ENCODE measurements around the gene NELFA. TPM values are rescaled to one million over a fixed set of nuclear protein-coding genes. Genes with fewer than 3 reads are reported as not detected.
"Not testable (repeated sequence)": the region's sequence is repeated elsewhere in the genome, so short reads cannot be mapped to it uniquely, and the experiment has no call there.

Gene NELFA
- total RNA-seq, 1 donor from 2014 or later, result 14.2 TPM

GRCh38 chr4:1994938-1995337, 13.8 kb downstream of the NELFA start:
- DNase-seq (ENCODE audit: low read depth, low spot score), result no peak

GRCh38 chr4:1993718-1994516, 14.9 kb downstream of the NELFA start:
- not testable (repeated sequence) for DNase-seq (ENCODE audit: low read depth, low spot score)

DNA sequence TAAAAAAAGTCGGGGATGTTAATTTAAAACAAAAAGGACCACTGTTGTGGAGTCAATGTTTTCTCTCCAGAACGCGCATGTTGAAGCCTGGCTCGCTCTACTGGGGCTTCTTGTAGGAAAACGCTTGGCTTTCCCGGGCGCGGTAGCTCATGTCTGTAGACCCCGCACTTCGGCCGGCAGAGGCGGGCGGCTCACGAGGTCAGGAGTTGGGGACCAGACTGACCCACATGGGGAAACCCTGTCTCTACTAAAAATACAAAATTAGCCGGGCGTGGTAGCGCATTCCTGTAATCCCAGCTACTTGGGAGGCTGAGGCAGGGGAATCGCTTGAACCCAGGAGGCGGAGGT, 15.6 kb downstream of the NELFA start:
- DNase-seq (ENCODE audit: low read depth, low spot score), result no peak

GRCh38 chr4:1992468-1993168, 16.2 kb downstream of the NELFA start:
- DNase-seq (ENCODE audit: low read depth, low spot score), result no peak

DNA sequence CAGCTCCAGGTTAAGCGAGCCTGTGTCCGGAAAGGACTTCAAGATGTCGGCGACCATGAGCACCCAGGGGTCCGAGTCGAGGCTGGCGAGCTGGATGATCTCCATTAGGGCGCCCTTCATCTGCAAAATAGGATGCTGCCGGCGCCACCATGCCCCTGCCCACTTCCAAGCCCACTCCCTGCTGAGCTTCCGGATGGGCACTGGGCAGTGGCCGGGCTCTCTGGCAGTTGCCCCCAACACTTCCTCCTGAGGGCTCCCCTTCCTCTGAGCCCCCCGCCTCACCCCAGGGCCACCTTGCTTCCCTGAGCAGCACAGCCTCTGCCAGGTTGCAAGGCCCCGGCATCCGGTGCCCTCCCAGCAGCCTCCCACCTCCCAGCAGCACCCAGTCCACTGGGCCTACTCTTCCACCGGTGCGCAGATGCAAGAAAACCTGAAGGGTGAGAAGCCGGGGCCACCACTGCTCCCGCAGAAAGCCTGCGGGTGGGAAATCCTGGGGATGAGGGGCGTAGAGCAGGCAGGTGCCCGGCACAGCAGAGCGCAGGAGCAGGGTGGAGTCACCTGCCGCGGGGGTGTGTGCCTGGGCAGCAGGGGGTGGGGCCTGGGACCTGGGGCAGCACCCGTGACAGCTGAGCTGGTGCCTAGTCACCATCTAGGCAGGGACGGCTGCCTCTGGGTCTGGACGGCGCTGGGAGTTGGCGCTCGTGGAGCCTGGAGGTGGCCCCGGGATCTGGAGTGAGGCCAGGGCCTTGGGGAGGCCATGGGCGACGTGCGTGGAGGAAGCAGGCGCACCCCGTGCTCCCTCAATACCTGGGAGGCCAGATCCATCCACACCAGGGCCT, 17.0 kb downstream of the NELFA start:
- DNase-seq (ENCODE audit: low read depth, low spot score), result no peak

GRCh38 chr4:1991087-1991486, 17.7 kb downstream of the NELFA start:
- no peak for DNase-seq (ENCODE audit: low read depth, low spot score)

DNA sequence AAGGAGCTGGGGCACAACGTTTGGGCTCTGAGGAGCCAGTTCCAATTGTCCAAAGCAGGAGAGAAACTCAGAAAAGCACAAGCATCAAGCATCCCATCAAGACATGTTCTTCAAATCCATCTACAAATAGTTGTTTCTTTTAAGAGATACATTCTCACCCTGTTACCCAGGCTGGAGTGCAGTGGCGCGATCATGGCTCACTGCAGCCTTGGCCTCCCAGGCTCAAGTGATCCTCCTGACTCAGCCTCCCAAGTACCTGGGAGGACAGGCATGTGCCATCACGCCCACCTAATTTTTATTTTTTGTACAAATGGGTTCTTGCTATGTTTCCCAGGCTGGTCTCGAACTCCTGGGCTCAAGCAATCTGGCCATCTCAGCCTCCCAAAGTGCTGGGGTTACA, 18.1 kb downstream of the NELFA start:
- DNase-seq (ENCODE audit: low read depth, low spot score), result no peak

- DNase-seq (ENCODE audit: low read depth, low spot score), result no peak
Observed at GRCh38 chr4:1990348-1990645, 18.5 kb downstream of the NELFA start.

DNA sequence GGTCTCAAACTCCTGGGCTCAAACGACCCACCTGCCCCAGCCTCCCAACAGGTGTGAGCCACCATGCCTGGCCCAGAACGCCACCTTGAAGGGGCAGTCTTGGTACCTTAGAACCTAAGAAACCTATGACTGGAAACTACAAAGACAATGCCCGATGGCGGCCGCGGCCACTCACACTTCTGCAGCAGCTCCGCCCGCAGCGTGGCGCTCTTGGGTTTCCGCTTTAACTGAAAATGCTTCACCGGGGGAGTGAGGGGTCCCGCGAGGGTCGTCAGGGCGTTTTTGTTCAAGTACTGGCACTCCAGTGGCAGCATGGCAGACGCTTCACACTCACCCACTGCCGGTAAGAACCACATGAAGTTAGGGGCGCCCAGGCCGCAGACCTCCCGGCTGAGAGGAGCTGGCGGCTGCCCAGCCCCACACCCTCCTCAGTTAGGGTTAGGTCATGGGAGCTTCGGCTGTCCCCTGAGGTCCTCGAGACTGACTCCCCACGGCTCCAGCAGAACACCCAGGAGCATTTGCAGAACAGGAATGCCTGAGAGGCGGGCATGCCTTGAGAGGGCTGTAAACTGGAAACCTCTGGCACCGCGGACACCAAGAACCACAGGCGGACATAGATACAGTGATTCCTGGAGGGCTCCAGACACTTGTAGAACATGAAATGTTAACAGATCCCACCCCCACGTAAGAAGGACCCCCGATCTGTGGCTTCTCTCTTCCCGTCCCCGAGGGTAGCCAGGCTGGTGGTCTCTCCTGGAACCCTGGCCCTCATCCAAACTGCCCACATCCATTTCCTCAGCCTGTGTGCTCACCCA, 19.0 kb downstream of the NELFA start:
- no peak for DNase-seq (ENCODE audit: low read depth, low spot score)

- DNase-seq (ENCODE audit: low read depth, low spot score), result no peak
Observed at GRCh38 chr4:1988327-1988724, 20.4 kb downstream of the NELFA start.

GRCh38 chr4:1987721-1988326, 20.9 kb downstream of the NELFA start:
- DNase-seq (ENCODE audit: low read depth, low spot score), result no peak

GRCh38 chr4:1987296-1987695, 21.5 kb downstream of the NELFA start:
- DNase-seq (ENCODE audit: low read depth, low spot score), result no peak

DNA sequence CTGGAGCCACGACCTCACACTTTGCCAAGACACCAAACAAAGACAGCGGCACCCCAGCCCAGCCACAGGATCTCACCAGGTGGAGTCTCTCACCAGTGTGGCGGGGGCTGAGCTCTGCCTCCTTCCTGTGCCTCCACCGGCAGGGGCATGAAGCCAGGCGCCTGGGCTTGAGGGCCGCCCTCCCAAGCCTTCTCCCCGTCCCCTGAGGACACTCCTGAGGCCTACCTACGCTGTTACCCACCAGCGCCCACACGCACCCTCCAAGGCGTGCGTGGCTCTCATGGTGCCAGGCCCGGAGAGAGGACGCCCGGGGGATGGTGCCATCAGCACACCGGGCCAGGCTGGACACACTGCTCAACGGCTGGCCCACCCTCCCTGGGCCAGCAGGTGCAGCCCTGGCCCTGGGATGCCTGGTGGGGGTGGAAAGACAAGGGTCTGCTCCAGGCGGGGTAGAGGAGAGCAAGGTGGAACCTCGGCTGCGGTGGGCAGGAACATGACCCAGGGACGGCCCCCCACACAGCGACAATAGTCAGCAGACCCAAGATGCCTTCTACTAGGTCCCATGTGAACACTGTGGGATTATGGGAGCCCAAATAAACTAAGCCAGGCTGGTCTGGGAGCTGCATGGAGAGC, 22.1 kb downstream of the NELFA start:
- no peak for DNase-seq (ENCODE audit: low read depth, low spot score)

- no peak for DNase-seq (ENCODE audit: low read depth, low spot score)
Observed at GRCh38 chr4:1985780-1986577, 22.8 kb downstream of the NELFA start.

GRCh38 chr4:1985294-1985693, 23.5 kb downstream of the NELFA start:
- no peak for DNase-seq (ENCODE audit: low read depth, low spot score)

- DNase-seq (ENCODE audit: low read depth, low spot score), result no peak
Observed at GRCh38 chr4:1984406-1985191, 24.2 kb downstream of the NELFA start.

DNA sequence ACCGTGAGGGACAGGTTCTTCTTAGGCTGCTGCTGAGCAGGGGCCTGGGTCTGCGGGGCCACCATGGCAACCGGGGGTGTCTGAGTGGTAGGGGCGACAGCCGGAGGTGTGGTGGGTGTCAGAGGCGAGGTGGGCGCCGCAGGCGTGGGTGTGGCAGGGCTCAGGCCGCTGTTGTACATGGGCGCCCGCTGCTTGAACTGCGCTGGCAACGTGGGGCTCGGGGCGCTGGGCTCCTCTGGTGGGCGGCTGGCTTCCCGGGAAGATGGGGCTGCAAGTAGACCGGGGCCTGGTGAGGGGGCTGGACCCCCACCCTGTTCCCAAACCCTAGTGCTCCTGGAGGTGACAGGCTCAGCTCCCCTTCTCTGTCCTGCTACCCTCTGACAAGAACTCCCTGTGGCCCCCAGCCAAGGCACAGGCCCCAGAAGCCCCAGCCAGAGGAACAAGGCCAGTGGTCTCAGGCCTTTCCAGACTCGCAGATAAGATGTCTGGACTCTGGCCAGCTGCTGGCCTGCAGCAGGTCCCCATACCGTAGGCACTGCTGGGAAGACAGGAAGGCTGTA, 24.8 kb downstream of the NELFA start:
- DNase-seq (ENCODE audit: low read depth, low spot score), result no peak

DNA sequence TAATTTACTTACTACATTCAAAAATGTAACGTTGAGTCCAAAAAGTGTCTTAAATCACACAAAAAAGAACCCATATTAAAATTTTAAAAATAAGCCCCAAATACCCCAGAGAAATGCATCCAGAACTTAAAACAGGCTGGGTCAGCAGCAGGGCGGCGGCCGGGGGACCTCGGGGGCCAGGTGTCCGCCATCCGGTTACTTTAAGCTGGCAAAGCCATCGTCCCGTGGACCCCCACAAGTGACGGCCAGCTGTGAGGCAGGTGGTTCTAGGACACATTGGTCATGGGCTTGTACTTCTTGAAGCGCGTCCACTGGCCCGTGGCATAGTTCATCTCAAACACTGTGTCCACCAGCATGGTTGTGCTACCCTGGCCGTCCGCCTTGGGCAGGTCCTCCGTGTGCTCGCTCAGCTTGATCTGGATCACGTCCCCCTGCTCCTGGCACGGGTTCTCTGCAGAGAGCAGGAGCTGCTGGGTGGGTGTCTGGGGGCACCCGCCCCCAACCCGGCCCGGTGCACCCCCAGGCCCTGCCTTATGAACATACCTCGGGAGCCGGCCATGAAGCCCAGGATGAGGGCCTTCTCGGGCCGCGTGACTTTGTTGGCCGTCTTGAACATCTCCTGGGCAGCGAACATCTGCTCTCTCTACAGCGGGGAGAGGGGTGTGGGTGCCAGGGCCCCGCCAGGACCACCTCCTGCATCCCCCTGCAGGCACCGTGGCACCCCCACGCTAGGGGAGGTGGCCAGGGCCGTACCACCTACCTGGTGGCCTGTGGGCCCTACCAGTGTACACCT, 25.5 kb downstream of the NELFA start:
- DNase-seq (ENCODE audit: low read depth, low spot score), result no peak

All from pulmonary artery endothelial cell (primary cell).